Measurements from ENCODE around the gene FAAP100. TPM values are rescaled to one million over a fixed set of nuclear protein-coding genes. Genes with fewer than 3 reads are reported as not detected.

Gene FAAP100
- polyA plus RNA-seq, 1 donor (not counting 4 experiments of a cell fraction or from before 2014, with no cell fraction given): 3.8 TPM

DNA sequence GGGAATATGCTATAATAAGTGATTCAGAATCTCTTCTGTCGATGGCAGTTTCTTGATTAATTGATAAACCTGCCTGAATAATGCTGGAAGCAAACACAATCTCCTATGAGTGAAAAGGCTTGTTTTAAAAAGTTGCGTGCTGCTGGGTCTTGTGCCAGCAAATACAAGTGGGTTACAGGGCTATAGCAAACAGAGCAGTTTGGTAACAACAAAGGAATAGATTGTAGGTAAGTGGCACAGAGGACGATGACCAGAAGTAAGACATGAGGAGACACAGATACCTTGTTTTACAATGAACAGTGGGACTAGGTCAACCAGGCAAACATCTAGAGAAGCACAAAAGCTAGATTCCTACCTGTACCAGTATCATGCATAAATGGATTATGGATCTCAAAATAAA, 23.7 kb upstream of the FAAP100 start:
- TF ChIP-seq, protein P1, sequence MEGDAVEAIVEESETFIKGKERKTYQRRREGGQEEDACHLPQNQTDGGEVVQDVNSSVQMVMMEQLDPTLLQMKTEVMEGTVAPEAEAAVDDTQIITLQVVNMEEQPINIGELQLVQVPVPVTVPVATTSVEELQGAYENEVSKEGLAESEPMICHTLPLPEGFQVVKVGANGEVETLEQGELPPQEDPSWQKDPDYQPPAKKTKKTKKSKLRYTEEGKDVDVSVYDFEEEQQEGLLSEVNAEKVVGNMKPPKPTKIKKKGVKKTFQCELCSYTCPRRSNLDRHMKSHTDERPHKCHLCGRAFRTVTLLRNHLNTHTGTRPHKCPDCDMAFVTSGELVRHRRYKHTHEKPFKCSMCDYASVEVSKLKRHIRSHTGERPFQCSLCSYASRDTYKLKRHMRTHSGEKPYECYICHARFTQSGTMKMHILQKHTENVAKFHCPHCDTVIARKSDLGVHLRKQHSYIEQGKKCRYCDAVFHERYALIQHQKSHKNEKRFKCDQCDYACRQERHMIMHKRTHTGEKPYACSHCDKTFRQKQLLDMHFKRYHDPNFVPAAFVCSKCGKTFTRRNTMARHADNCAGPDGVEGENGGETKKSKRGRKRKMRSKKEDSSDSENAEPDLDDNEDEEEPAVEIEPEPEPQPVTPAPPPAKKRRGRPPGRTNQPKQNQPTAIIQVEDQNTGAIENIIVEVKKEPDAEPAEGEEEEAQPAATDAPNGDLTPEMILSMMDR (optimal IDR thresholded peaks at IDR 0.05 in 1 of 3, IDR thresholded peaks at IDR 0.05 in 1 of 3, conservative IDR thresholded peaks at IDR 0.05 in 1 of 3; ENCODE audit: extremely low read depth in 1 of 3, insufficient read depth in 2 of 3, low read length in 3 of 3): no peak
- TF ChIP-seq EZH2 (IDR thresholded peaks at IDR 0.05; ENCODE audit: low read length): no peak
- Histone ChIP-seq H3K4me3 (ENCODE audit: control insufficient read depth in 2 of 3, extremely low read depth in 1 of 3, insufficient read depth in 2 of 3, low read depth in 1 of 3, low read length in 3 of 3) (no peak overlapping the region), H3K79me2 (ENCODE audit: control insufficient read depth, insufficient read depth, low read length) (peaks cover 19% of the 10 kb centered on the region), H2AFZ (ENCODE audit: control insufficient read depth, low read length) (no peak overlapping the region), H4K20me1 (ENCODE audit: control insufficient read depth, extremely low read depth, insufficient read depth, low read length) (peaks cover 4% of the 10 kb centered on the region), H3K4me1 (ENCODE audit: control insufficient read depth, extremely low read depth, insufficient read depth, low read length) (peaks cover 41% of the 10 kb centered on the region), H3K27ac (ENCODE audit: control insufficient read depth, insufficient read depth, low read length) (no peak overlapping the region), H3K9me3 (ENCODE audit: control insufficient read depth, low read depth, low read length) (no peaks in the 10 kb centered on the region), H3K27me3 (ENCODE audit: control insufficient read depth, extremely low read depth, insufficient read depth, low read length) (no peaks in the 10 kb centered on the region), H3K4me2 (ENCODE audit: control insufficient read depth, extremely low read depth, insufficient read depth, low read depth, low read length) (no peak overlapping the region), H3K9ac (ENCODE audit: control insufficient read depth, extremely low read depth, insufficient read depth, low read length) (no peak overlapping the region), H3K9me1 (ENCODE audit: control insufficient read depth, extremely low read depth, insufficient read depth, low read length) (peaks cover 13% of the 10 kb centered on the region), H3K36me3 (ENCODE audit: control insufficient read depth in 2 of 2, extremely low read depth in 1 of 2, insufficient read depth in 2 of 2, low read length in 2 of 2) (peaks cover 27 to 47% of the 10 kb centered on the region in 2 experiments)
- DNase-seq (ENCODE audit: low read depth, low spot score) (no peak), FAIRE-seq (no peak)
- dilution Hi-C loops (cut with MboI; ENCODE audit: extremely low pct_ligation_motif_present, low sequenced_read_pairs): no loop called here

DNA sequence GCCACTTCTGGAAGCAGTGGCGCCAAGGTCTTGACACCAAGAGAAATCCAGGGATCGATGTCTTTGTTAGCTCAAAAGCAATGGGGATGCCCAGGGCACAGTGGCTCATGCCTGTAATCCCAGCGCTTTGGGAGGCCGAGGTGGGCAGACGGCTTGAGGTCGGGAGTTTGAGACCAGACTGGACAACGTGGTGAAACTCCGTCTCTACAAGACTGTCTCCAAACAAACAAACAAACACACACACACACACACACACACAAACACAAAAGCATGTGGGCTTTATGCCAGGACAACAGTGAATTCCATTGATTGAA, 22.4 kb upstream of the FAAP100 start:
- Histone ChIP-seq H3K36me3 (ENCODE audit: control insufficient read depth in 2 of 2, extremely low read depth in 1 of 2, insufficient read depth in 2 of 2, low read length in 2 of 2) (peaks cover 35 to 52% of the 10 kb centered on the region in 2 experiments), H3K4me2 (ENCODE audit: control insufficient read depth, extremely low read depth, insufficient read depth, low read depth, low read length) (no peak overlapping the region), H3K9me1 (ENCODE audit: control insufficient read depth, extremely low read depth, insufficient read depth, low read length) (peaks cover 13% of the 10 kb centered on the region), H3K4me1 (ENCODE audit: control insufficient read depth, extremely low read depth, insufficient read depth, low read length) (peaks cover 40% of the 10 kb centered on the region), H4K20me1 (ENCODE audit: control insufficient read depth, extremely low read depth, insufficient read depth, low read length) (peaks cover 4% of the 10 kb centered on the region), H3K4me3 (ENCODE audit: control insufficient read depth in 2 of 3, extremely low read depth in 1 of 3, insufficient read depth in 2 of 3, low read depth in 1 of 3, low read length in 3 of 3) (no peak overlapping the region), H3K79me2 (ENCODE audit: control insufficient read depth, insufficient read depth, low read length) (peaks cover 16% of the 10 kb centered on the region), H3K27me3 (ENCODE audit: control insufficient read depth, extremely low read depth, insufficient read depth, low read length) (no peaks in the 10 kb centered on the region), H3K27ac (ENCODE audit: control insufficient read depth, insufficient read depth, low read length) (no peak overlapping the region), H2AFZ (ENCODE audit: control insufficient read depth, low read length) (no peak overlapping the region), H3K9ac (ENCODE audit: control insufficient read depth, extremely low read depth, insufficient read depth, low read length) (no peak overlapping the region), H3K9me3 (ENCODE audit: control insufficient read depth, low read depth, low read length) (no peaks in the 10 kb centered on the region)
- DNase-seq (ENCODE audit: low read depth, low spot score) (no peak), FAIRE-seq (no peak)
- no peak for TF ChIP-seq EZH2 (IDR thresholded peaks at IDR 0.05; ENCODE audit: low read length)
- TF ChIP-seq, protein P1 (optimal IDR thresholded peaks at IDR 0.05 in 1 of 3, IDR thresholded peaks at IDR 0.05 in 1 of 3, conservative IDR thresholded peaks at IDR 0.05 in 1 of 3; ENCODE audit: extremely low read depth in 1 of 3, insufficient read depth in 2 of 3, low read length in 3 of 3): no peak
- dilution Hi-C loops (cut with MboI; ENCODE audit: extremely low pct_ligation_motif_present, low sequenced_read_pairs): no loop called here
